OCI-LY1 (cell line): Measurements from ENCODE around the gene RAE1.

ENCODE experiments used
- EZH2 ChIP-seq: fragments of 200-600 bp; sonication (generic), shearing (Covaris generic); IDR thresholded peaks from 2 replicates; pipeline ENCODE4 v1.8.0; 2017; ENCODE audit warnings: borderline replicate concordance, mixed run types, mild to moderate bottlenecking, antibody characterized with exemption, low read length, moderate library complexity, mixed read lengths
- TF ChIP-seq, protein P1 (sequence below): fragments of 200-600 bp; sonication (generic), shearing (Covaris generic); IDR thresholded peaks from 2 replicates; pipeline ENCODE4 v1.5.1; 2017; ENCODE audit warnings: mild to moderate bottlenecking, antibody characterized with exemption, low read length, moderate library complexity, mixed read lengths

DNA sequence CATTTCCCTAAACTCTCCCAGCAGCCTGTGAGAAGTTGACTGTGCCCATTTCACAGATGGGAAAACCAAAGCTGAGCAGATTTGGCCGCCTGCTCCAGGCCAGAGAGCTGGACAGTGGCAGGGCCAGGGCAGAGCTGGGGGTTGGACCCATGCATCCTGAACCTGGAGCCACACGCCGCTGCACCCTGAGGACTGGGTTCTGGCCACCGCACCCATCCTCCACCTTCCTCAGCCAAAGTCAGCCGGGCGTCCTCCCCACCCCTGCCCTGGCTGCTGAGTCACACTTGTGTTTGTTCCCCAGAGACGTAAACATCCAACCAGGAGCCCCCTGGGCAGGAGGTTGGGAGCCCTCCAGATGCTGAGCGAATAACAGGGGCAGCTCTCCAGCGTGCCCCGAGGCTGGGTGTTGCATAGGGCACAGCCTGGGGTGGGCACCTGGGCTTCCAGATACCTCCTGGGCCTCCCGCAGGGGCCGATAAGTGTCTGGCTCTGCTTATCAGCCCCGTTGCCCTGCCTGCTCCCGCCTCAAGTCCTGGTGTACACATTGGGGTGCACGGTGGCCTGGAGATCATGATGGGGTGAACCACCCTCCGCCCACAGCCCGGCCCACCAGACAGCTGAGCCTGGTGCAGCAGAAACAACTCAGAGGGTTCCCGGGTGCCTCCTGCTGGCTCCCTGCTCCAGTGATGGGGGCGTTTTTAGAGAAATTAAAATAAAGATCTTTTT is 64.0 kb downstream of the RAE1 start:
- TF ChIP-seq, protein P1, sequence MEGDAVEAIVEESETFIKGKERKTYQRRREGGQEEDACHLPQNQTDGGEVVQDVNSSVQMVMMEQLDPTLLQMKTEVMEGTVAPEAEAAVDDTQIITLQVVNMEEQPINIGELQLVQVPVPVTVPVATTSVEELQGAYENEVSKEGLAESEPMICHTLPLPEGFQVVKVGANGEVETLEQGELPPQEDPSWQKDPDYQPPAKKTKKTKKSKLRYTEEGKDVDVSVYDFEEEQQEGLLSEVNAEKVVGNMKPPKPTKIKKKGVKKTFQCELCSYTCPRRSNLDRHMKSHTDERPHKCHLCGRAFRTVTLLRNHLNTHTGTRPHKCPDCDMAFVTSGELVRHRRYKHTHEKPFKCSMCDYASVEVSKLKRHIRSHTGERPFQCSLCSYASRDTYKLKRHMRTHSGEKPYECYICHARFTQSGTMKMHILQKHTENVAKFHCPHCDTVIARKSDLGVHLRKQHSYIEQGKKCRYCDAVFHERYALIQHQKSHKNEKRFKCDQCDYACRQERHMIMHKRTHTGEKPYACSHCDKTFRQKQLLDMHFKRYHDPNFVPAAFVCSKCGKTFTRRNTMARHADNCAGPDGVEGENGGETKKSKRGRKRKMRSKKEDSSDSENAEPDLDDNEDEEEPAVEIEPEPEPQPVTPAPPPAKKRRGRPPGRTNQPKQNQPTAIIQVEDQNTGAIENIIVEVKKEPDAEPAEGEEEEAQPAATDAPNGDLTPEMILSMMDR: no peak
- no peak for TF ChIP-seq EZH2
